DOHH2 (cell line): ENCODE measurements around the gene SLC2A2.

Experiments used
- H3F3A ChIP-seq: fragments of 200-600 bp; sonication (generic), shearing (Covaris generic); 2 replicates; pipeline ENCODE4 v1.6.0; 2016; ENCODE audit warnings: antibody characterized with exemption, mild to moderate bottlenecking; ENCODE audit not compliant: control insufficient read depth, insufficient read depth
- H3K27ac ChIP-seq: fragments of 200-600 bp; sonication (generic); 2 replicates; pipeline ENCODE4 v1.5.1; 2014; ENCODE audit warnings: low read depth, mild to moderate bottlenecking, low read length, moderate library complexity
- H3K27me3 ChIP-seq: fragments of 200-600 bp; sonication (generic); 2 replicates; pipeline ENCODE4 v1.6.1; 2014; ENCODE audit warnings: mild to moderate bottlenecking, low read length, mixed read lengths; ENCODE audit not compliant: control insufficient read depth
- H3K36me3 ChIP-seq: fragments of 200-600 bp; sonication (generic); 2 replicates; pipeline ENCODE4 v1.6.1; 2014; ENCODE audit warnings: mild to moderate bottlenecking, low read length, moderate library complexity, mixed read lengths; ENCODE audit not compliant: control insufficient read depth
- H3K4me1 ChIP-seq: fragments of 200-600 bp; sonication (generic); 2 replicates; pipeline ENCODE4 v1.6.1; 2014; ENCODE audit warnings: mild to moderate bottlenecking, low read length, mixed read lengths; ENCODE audit not compliant: control insufficient read depth
- H3K4me2 ChIP-seq: fragments of 200-600 bp; sonication (generic); 2 replicates; pipeline ENCODE4 v1.6.0; 2014; ENCODE audit warnings: mild to moderate bottlenecking, low read length, moderate library complexity
- H3K4me3 ChIP-seq: fragments of 200-600 bp; sonication (generic); 2 replicates; pipeline ENCODE4 v1.5.1; 2014; ENCODE audit warnings: mild to moderate bottlenecking, low read length, mixed read lengths
- H3K79me2 ChIP-seq: fragments of 200-600 bp; sonication (generic); 2 replicates; pipeline ENCODE4 v1.6.1; 2014; ENCODE audit warnings: mild to moderate bottlenecking, low read length, mixed read lengths; ENCODE audit not compliant: control insufficient read depth
- H3K9me2 ChIP-seq: fragments of 200-600 bp; sonication (generic); replicated peaks from 2 replicates; pipeline ENCODE4 v1.6.1; 2014; ENCODE audit warnings: mild to moderate bottlenecking, low read length, mixed read lengths; ENCODE audit not compliant: control insufficient read depth
- H3K9me3 ChIP-seq: fragments of 200-600 bp; sonication (generic); 2 replicates; pipeline ENCODE4 v1.6.1; 2014; ENCODE audit warnings: antibody characterized with exemption, low read length, mixed read lengths; ENCODE audit not compliant: control insufficient read depth, insufficient read depth
- H4K20me1 ChIP-seq: fragments of 200-600 bp; sonication (generic); 2 replicates; pipeline ENCODE4 v1.6.0; 2014; ENCODE audit warnings: low read depth, mild to moderate bottlenecking, antibody characterized with exemption, low read length, moderate library complexity; ENCODE audit not compliant: control insufficient read depth, insufficient read depth
- CTCF ChIP-seq: fragments of 200-600 bp; sonication (generic); IDR thresholded peaks from one replicate; pipeline ENCODE4 v1.5.1; 2014; ENCODE audit warnings: antibody characterized with exemption, mild to moderate bottlenecking, low read depth, low read length; ENCODE audit not compliant: poor library complexity, severe bottlenecking
- EZH2phosphoT487 ChIP-seq: fragments of 200-600 bp; sonication (generic); IDR thresholded peaks from 2 replicates; pipeline ENCODE4 v1.6.1; 2017; ENCODE audit warnings: borderline replicate concordance, mild to moderate bottlenecking, antibody characterized with exemption, low read length, moderate library complexity, mixed read lengths

The SLC2A2 gene

GRCh38 chr3:170947018-170947769 lies 79.3 kb downstream of the SLC2A2 start:
- Histone ChIP-seq H3K27me3 (no peaks in the 10 kb centered on the region), H3K4me3 (no peak overlapping the region), H3K27ac (no peak overlapping the region), H4K20me1 (no peaks in the 10 kb centered on the region), H3F3A (no peaks in the 10 kb centered on the region), H3K79me2 (no peaks in the 10 kb centered on the region), H3K36me3 (no peaks in the 10 kb centered on the region), H3K4me1 (no peaks in the 10 kb centered on the region), H3K9me2 (no peaks in the 10 kb centered on the region), H3K4me2 (no peak overlapping the region), H3K9me3 (no peaks in the 10 kb centered on the region)
- TF ChIP-seq CTCF (no peak), EZH2phosphoT487 (no peak)
